Middle frontal gyrus (tissue), 1 donor: ENCODE results near the gene UTP18.
A peak's percentile ranks its signal among the peaks of the same experiment; 100 is the strongest.
"Not testable (repeated sequence)": the region's sequence is repeated elsewhere in the genome, so short reads cannot be mapped to it uniquely, and the experiment has no call there.

Source experiments
- DNase-seq: peaks from one replicate; pipeline ENCODE4 v3.0.0-alpha.2; 2015; ENCODE audit warnings: low spot score; ENCODE audit errors: extremely low spot score

UTP18 gene

DNA sequence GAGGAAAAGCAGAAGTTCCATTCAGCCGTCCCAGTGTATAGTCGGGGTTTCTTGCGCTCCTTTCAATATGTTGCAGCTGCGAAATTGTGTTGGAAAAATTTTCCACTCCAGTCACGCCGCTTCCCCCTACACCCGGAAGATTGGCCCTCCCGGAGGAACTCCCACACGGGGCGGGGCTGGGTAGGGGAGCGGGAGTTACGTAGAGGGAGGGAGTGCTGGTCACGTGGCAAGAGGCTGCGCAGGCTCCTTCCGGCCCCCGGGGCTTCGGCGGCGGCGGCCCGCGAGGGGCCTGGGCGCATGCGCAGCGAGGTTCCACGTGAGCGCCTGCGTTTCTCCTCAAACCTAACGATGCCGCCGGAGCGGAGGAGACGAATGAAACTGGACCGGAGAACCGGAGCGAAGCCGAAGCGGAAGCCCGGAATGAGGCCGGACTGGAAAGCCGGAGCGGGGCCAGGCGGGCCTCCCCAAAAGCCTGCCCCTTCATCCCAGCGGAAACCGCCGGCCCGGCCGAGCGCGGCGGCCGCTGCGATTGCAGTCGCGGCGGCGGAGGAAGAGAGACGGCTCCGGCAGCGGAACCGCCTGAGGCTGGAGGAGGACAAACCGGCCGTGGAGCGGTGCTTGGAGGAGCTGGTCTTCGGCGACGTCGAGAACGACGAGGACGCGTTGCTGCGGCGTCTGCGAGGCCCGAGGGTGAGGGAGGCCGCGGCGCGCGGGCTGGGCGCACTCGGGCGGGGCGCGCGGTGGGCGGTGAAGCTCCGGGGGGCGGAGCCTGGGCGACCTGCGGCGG lies at the start of gene UTP18:
Gene UTP18 (plus strand): TSS at position 310 of the 787 bp plus-strand sequence. CDS start 39 bp downstream, at position 349.
- DNase-seq: peak; percentile 92

DNA sequence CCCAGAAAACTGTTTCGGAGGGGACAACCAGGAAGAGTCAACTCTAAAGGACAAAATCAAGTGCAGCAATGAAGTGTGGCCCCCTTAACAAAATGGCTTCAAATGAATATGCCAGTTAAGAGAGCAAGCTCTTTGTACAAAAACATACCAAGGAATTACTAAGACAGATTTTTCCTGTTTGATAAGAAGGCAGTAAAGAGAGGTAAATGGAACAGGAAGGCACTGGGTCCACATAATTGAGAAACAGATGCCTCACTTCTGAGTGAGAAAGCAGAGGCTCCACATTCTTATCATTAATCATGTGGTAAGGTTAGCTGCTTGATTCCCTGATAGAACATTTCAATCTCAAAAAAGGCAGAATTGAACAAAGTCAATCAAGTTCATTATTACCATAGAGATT lies 45.4 kb upstream of the UTP18 start:
- no peak for DNase-seq

- no peak for DNase-seq
Measured at GRCh38 chr17:51217946-51218345, 42.4 kb upstream of the UTP18 start.

- DNase-seq: no peak
Measured at GRCh38 chr17:51221322-51221721, 39.0 kb upstream of the UTP18 start.

- no peak for DNase-seq
Measured at GRCh38 chr17:51224402-51225262, 35.7 kb upstream of the UTP18 start.

- not testable (repeated sequence) for DNase-seq
Measured at GRCh38 chr17:51225523-51225922, 34.8 kb upstream of the UTP18 start.

DNA sequence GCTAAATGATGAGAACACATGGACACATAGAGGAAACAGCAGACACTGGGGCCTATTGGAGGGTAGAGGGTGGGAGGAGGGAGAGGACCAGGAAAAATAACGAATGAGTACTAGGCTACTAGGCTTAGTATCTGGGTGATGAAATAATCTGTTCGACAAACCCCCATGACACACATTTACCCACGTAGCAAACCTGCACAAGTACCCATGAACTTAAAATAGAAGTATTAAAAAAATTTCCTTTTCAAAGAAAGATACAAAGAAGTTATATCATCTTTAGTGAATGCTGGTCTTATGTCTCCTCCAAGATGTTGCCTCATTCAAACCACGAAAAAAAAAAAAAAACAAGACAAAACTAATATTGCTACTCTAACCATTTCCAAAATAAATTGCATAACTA lies 32.2 kb upstream of the UTP18 start:
- DNase-seq: no peak

DNA sequence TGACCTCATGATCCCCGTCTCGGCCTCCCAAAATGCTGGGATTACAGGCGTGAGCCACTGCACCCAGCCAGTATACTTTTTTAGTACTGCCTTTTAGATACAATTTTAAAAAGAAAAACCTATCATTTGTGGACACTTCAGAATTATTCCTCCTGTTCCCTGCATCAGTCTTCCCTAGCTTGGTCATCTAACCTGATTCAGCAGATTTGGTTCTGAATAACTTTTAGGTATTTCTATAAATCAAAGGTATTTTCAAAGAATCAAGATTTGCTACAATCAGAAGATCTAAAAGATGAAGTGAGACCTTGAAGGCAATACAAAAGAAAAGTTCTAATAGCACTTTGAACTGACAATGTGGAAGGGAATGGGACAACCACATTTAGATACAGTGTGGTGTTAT lies 30.5 kb upstream of the UTP18 start:
- DNase-seq: no peak

- no peak for DNase-seq
Measured at GRCh38 chr17:51230306-51230705, 30.0 kb upstream of the UTP18 start.

DNA sequence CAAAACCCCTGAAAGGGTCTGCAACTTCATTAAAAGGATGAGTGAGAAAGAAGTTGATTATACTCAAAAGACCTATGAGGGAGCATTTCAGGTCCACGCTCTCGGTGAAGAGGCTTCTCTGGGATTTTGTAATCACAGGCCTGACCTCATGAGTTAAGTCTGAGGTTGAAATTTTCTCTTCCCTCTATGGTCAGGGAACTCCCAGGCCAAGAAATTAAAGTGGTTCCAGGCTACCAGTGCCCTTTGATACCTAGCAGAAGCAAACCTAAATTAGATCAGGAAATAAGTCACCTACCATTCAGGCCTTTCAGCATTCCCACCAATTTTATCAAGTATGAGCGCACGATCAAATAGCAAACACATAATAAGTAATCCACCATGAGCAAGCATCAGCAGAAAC lies 28.3 kb upstream of the UTP18 start:
- DNase-seq: no peak

DNA sequence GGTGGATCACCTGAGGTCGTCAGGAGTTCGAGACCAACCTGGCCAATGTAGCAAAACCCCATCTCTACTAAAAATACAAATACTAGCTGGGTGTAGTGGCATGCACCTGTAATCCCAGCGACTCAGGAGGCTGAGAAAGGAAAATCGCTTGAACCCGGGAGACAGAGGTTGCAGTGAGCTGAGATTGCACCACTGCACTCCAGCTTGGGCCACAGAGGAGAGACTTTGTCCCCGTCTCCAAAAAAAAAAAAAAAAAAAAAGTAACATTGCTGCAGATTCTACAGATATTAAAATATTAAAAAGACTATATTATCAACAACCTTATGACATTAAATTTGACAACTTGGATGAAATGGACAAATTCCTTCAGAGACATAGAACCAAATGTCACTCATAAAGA lies 26.2 kb upstream of the UTP18 start:
- no peak for DNase-seq

DNA sequence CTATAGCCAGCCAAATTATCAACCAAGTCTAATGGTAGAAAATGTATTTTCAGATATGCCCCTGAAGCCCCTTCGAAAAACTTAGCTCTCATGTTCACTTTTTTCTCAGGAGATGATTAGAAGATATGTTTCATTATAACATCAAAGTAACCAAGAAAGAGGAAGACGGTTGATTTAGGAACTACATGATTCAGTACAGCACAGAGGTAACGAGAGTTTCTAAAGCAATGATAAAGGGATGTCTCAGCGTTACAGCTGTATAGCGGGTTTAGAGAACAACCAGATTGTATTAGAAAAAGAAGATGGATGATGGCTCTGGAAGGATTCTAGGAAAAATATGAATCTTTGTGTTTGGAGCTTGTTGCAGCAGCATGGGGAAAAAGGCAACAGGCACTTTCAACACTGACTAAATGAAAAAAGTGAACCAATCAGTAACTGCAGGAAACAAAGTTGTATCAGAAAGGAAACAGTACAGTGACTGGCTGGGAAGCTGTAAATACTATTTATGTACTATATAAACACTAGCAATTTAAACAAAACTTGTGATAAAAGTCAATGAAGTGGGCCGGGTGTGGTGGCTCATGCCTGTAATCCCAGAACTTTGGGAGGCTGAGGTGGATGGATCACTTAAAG lies 22.0 kb upstream of the UTP18 start:
- no peak for DNase-seq

- no peak for DNase-seq
Measured at GRCh38 chr17:51240275-51240674, 20.1 kb upstream of the UTP18 start.

- no peak for DNase-seq
Measured at GRCh38 chr17:51244041-51244440, 16.3 kb upstream of the UTP18 start.

GRCh38 chr17:51245535-51245934 lies 14.8 kb upstream of the UTP18 start:
- DNase-seq: no peak

DNA sequence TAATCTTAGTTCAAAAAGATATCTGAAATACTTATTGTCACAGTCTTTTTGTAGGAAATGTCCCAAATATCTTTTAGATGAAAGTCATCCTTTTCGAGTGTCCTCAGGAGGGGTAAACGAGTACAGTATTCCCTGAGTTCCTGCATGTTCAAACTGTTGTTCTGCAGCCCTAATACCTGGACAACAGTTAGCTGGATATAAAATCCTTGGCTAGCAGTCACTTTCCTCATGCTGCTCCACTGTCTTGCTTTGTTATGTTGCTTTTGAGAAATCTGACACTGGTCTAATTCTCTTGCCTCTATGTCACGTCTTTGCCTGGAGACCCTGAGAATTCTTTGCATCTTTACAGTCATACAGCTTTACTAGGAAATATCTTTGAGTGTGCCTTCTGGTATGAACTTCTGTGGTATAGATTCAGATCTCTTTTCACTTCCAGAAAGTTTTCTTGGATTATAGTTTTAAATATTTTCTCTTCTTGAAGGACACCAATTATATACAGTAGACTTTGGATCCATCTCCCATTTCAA lies 10.0 kb upstream of the UTP18 start:
- no peak for DNase-seq

DNA sequence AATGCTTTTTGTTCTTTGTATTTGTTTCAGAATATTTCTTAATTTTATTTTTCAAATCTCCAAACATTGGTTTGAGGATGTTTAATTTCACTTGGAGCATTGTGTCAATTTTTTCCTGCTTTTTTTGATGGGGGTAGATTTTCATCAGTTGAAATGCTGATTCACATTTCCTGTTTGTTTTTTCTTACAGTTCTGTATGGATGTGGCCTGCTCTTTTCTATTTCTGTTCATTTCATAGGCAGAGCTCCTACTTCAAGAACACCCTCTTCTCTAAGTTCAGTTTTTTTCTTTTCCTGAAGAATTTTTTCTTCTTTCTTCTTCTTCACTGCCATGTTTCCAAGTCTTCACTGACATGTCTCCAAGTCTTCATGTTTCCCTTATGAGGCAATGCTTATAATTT lies 9.3 kb upstream of the UTP18 start:
- no peak for DNase-seq

DNA sequence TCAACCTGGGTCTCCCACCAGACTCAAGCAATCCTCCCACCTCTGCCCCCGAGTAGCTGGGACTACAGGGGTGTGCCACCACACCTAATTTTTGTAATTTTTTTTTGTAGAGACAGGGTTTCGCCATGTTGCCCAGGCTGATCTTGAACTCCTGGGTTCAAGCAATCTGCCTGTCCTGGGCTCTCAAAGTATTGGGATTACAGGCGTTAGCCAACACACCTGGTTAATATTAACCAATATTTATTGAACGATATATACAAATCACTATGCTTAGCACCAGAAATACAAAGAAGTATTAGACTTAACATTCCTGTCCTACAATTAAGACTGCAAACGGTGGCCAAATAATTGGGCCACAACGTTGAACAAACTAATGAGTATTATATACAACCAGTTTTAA lies 4.7 kb upstream of the UTP18 start:
- no peak for DNase-seq

DNA sequence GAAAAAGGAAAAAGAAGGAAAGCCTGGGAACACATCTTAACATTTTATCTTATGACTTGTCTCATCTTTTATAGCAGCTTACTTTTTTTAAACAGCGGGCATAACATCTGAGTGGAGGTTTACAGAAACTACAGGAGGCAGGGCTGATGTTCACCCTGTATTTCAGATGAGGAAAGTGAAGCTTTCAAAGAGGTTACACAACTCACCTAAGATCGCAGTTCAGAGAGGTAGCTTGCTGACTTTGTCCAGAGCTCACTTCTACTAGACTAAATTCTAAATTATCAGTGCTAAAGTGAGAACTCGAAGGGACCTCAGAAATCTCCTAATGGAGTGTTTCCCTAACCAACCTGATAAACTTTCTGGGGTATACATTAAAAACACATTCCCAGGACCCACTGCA lies 4.2 kb upstream of the UTP18 start:
- DNase-seq: no peak

DNA sequence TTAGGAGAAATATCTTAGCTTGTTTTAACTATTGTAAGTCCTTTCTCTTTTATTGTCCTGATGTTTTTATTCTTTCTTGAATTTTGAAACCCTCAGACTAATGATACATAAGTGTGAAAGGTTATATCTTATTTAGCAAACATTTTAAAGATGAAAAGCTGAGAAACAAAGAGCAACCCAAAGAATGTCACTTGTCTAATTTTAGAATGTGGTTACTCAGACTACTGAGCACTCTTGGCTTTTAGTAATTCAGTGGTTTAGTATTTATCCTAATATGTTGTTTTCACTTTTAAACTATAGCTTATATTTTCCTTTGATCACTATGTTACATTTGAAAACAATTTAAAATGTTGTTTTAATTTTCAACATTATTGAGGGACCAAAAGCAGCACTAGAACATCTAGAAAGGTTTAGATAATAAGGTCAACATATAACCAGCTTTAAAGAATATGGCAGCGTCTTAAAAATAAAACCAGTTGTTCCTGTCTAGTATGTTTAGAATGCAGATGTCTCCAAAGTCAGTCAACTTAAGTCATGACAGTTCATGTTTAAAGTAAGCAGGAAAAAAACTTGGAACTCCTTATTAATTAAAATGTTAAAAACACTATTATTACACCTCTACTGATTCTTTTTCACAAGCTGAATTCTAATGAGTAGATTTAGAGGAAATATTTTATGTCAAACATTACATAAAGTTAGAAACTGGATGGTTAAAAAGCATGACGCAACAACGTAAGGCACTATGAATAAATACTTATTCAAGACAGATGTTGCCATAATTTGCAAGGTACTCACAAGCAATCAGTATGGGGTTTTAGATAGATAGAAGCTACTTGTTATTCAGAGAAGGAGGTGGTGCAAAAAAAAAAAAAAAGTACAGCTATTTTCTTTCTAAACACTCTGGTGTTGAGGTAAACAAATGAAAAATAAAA lies 2.9 kb upstream of the UTP18 start:
- no peak for DNase-seq
